NB4 (cell line): Measurements from ENCODE around the gene PGPEP1.

Experiments
- DNase-seq: peaks from one replicate; pipeline ENCODE4 v3.0.0; 2010; ENCODE audit warnings: low read depth
- H3K4me3 ChIP-seq: one replicate; pipeline ENCODE4 v1.5.1; 2011; ENCODE audit warnings: mild to moderate bottlenecking, low read depth, low read length, moderate library complexity
- CTCF ChIP-seq: IDR thresholded peaks from one replicate; pipeline ENCODE4 v1.5.1; 2012; ENCODE audit warnings: low read depth, low read length
- MYC ChIP-seq: IDR thresholded peaks from 2 replicates; pipeline ENCODE4 v1.6.1; 2011; ENCODE audit warnings: low read depth, low read length
- POLR2A ChIP-seq: IDR thresholded peaks from 2 replicates; pipeline ENCODE4 v1.6.1; 2011; ENCODE audit warnings: mild to moderate bottlenecking; ENCODE audit not compliant: insufficient read length; ENCODE audit errors: extremely low read depth
- TF ChIP-seq, protein P1 (sequence below): IDR thresholded peaks from 2 replicates; pipeline ENCODE4 v1.6.1; 2011; ENCODE audit warnings: low read depth, low read length

The PGPEP1 gene

GRCh38 chr19:18333680-18334079 is 6.7 kb upstream of the PGPEP1 start:
- DNase-seq: no peak
- no peak overlapping the region for H3K4me3 ChIP-seq
- TF ChIP-seq MYC (no peak), CTCF (no peak)
- TF ChIP-seq, protein P1, sequence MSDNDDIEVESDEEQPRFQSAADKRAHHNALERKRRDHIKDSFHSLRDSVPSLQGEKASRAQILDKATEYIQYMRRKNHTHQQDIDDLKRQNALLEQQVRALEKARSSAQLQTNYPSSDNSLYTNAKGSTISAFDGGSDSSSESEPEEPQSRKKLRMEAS: no peak

- no peak overlapping the region for H3K4me3 ChIP-seq
- DNase-seq: no peak
- no peak for TF ChIP-seq POLR2A
- TF ChIP-seq CTCF: no peak
- TF ChIP-seq MYC: no peak
- TF ChIP-seq, protein P1: no peak
These were observed 4.3 kb upstream of the PGPEP1 start for GRCh38 chr19:18336121-18336520.

DNA sequence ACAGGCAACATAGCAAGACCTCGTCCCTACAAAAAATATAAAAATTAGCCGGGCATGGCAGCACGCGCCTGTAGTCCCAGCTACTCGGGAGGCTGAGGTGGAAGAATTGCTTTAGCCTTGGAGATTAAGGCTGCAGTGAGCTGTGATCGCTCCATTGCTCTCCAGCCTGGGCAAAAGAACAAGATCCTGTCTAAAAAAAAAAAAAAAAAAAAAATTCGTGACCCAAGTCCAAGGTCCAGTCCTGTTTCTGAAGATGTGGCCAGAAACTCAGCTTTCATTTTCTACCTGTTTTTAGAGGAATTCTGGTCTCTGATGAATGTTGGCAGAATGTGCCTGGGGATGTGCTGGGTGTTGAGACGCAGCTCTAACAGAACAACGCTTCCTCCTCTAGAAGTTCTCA is 1.9 kb upstream of the PGPEP1 start:
- H3K4me3 ChIP-seq: no peak overlapping the region
- DNase-seq: no peak
- no peak for TF ChIP-seq CTCF
- no peak for TF ChIP-seq POLR2A
- no peak for TF ChIP-seq MYC
- TF ChIP-seq, protein P1: no peak

- H3K4me3 ChIP-seq: no peak overlapping the region
- no peak for TF ChIP-seq POLR2A
- peak; percentile 19 for TF ChIP-seq CTCF
- TF ChIP-seq, protein P1: no peak
- TF ChIP-seq MYC: no peak
- peak; percentile 55 for DNase-seq
These were observed 675 bp upstream of the PGPEP1 start for GRCh38 chr19:18339723-18340122.

- peak; percentile 87 for DNase-seq
- TF ChIP-seq CTCF (no peak), MYC (peak; percentile 77)
- TF ChIP-seq, protein P1: peak; percentile 92
These were observed 831 bp downstream of the PGPEP1 start for GRCh38 chr19:18340990-18341868.

More at GRCh38 chr19:18340990-18341868, 831 bp downstream of the PGPEP1 start:
- H3K4me3 ChIP-seq: peak overlapping the region; percentile 61
